OCI-LY1 (cell line): ENCODE measurements around the gene GALNT17.

Source experiments
- H2AFZ ChIP-seq: fragments of 200-600 bp; sonication (generic), shearing (Covaris generic); 2 replicates; pipeline ENCODE4 v1.6.0; 2014; ENCODE audit warnings: antibody characterized with exemption, mild to moderate bottlenecking, low read length
- H3F3A ChIP-seq: fragments of 200-600 bp; sonication (generic), shearing (Covaris generic); 2 replicates; pipeline ENCODE4 v1.6.0; 2014; ENCODE audit warnings: mild to moderate bottlenecking, antibody characterized with exemption, low read length, moderate library complexity; ENCODE audit not compliant: insufficient read depth
- H3K27ac ChIP-seq: fragments of 200-600 bp; sonication (generic); 2 replicates; pipeline ENCODE4 v1.5.1; 2014; ENCODE audit warnings: low read length, mixed run types, mild to moderate bottlenecking, low read depth; ENCODE audit not compliant: poor library complexity, severe bottlenecking
- H3K27me3 ChIP-seq: fragments of 200-600 bp; sonication (generic); 2 replicates; pipeline ENCODE4 v1.6.0; 2014; ENCODE audit warnings: antibody characterized with exemption, mild to moderate bottlenecking, low read length, moderate library complexity; ENCODE audit not compliant: insufficient read depth
- H3K36me3 ChIP-seq: fragments of 200-600 bp; sonication (generic); 2 replicates; pipeline ENCODE4 v1.6.1; 2014; ENCODE audit warnings: mild to moderate bottlenecking, antibody characterized with exemption, low read length, moderate library complexity, mixed read lengths; ENCODE audit not compliant: insufficient read depth
- H3K4me1 ChIP-seq: fragments of 200-600 bp; sonication (generic); 2 replicates; pipeline ENCODE4 v1.5.1; 2014; ENCODE audit warnings: mild to moderate bottlenecking, low read length, moderate library complexity; ENCODE audit not compliant: insufficient read depth, severe bottlenecking
- H3K4me2 ChIP-seq: fragments of 200-600 bp; sonication (generic), shearing (Covaris generic); 2 replicates; pipeline ENCODE4 v1.6.1; 2014; ENCODE audit warnings: low read length
- H3K4me3 ChIP-seq: fragments of 200-600 bp; sonication (generic); 2 replicates; pipeline ENCODE4 v1.5.1; 2014; ENCODE audit warnings: low read length, low read depth, mild to moderate bottlenecking, mixed read lengths; ENCODE audit not compliant: poor library complexity, severe bottlenecking
- H3K79me2 ChIP-seq: fragments of 200-600 bp; shearing (Covaris generic); 2 replicates; pipeline ENCODE4 v1.6.1; 2016; ENCODE audit warnings: mixed run types, low read length, mixed read lengths; ENCODE audit not compliant: insufficient read depth
- H3K9ac ChIP-seq: fragments of 200-600 bp; sonication (generic), shearing (Covaris generic); 2 replicates; pipeline ENCODE4 v1.6.1; 2014; ENCODE audit warnings: mild to moderate bottlenecking, low read length, mixed read lengths
- H3K9me2 ChIP-seq: fragments of 200-600 bp; sonication (generic), shearing (Covaris generic); 2 replicates; pipeline ENCODE4 v1.6.1; 2014; ENCODE audit warnings: low read depth, mild to moderate bottlenecking, low read length, mixed read lengths
- H3K9me3 ChIP-seq: fragments of 200-600 bp; shearing (Covaris generic); 2 replicates; pipeline ENCODE4 v1.6.1; 2014; ENCODE audit warnings: low read length, mixed read lengths
- H4K20me1 ChIP-seq: fragments of 200-600 bp; sonication (generic), shearing (Covaris generic); 2 replicates; pipeline ENCODE4 v1.6.0; 2016; ENCODE audit warnings: mild to moderate bottlenecking, low read length; ENCODE audit not compliant: insufficient read depth
- EZH2 ChIP-seq: fragments of 200-600 bp; sonication (generic), shearing (Covaris generic); IDR thresholded peaks from 2 replicates; pipeline ENCODE4 v1.8.0; 2017; ENCODE audit warnings: borderline replicate concordance, mixed run types, mild to moderate bottlenecking, antibody characterized with exemption, low read length, moderate library complexity, mixed read lengths
- TF ChIP-seq, protein P1 (sequence below): fragments of 200-600 bp; sonication (generic), shearing (Covaris generic); IDR thresholded peaks from 2 replicates; pipeline ENCODE4 v1.5.1; 2017; ENCODE audit warnings: mild to moderate bottlenecking, antibody characterized with exemption, low read length, moderate library complexity, mixed read lengths

Gene GALNT17

DNA sequence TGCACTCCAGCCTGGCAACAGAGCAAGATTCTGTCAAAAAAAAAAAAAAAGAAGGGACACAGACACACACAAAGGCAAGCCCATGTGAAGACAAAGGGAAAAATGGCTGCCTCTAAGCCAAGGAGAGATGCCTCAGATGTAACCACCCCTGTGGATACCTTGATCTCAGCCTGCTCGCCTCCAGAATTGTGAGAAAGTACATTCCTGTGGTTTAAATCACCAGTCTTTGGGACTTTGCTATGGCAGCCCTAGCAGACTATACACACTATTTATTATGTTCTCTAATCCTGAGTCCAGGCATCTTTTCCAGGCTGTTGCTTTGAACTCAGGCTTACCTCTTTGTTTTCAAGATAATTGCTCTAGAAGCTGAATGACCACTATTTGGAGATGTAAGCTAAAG is 494.3 kb downstream of the GALNT17 start:
- Histone ChIP-seq H3K9me2 (no peaks in the 10 kb centered on the region), H4K20me1 (no peaks in the 10 kb centered on the region), H3K27me3 (no peaks in the 10 kb centered on the region), H3F3A (no peaks in the 10 kb centered on the region), H2AFZ (no peak overlapping the region), H3K4me1 (no peaks in the 10 kb centered on the region), H3K9ac (no peak overlapping the region), H3K4me2 (no peak overlapping the region), H3K9me3 (no peaks in the 10 kb centered on the region), H3K79me2 (no peaks in the 10 kb centered on the region), H3K36me3 (no peaks in the 10 kb centered on the region), H3K4me3 (no peak overlapping the region), H3K27ac (no peak overlapping the region)
- no peak for TF ChIP-seq EZH2
- TF ChIP-seq, protein P1, sequence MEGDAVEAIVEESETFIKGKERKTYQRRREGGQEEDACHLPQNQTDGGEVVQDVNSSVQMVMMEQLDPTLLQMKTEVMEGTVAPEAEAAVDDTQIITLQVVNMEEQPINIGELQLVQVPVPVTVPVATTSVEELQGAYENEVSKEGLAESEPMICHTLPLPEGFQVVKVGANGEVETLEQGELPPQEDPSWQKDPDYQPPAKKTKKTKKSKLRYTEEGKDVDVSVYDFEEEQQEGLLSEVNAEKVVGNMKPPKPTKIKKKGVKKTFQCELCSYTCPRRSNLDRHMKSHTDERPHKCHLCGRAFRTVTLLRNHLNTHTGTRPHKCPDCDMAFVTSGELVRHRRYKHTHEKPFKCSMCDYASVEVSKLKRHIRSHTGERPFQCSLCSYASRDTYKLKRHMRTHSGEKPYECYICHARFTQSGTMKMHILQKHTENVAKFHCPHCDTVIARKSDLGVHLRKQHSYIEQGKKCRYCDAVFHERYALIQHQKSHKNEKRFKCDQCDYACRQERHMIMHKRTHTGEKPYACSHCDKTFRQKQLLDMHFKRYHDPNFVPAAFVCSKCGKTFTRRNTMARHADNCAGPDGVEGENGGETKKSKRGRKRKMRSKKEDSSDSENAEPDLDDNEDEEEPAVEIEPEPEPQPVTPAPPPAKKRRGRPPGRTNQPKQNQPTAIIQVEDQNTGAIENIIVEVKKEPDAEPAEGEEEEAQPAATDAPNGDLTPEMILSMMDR: no peak

DNA sequence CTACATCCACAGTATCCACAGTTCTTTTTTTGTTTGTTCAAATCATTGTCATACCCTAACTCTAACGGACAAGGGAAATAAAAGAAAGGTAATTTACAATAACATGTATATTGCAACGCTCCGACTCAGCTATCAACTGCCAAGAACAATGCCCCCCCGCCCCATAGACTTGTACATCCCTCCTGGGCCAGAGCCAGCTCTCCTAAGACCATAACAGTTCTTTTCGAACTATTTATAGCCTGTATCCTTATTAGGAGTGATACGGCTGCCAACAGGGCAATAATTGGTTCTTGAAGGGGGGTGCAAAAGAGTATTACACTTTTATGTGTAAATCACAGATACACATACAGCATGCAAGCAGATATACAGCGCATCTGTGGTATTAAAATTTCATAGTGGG is 495.7 kb downstream of the GALNT17 start:
- no peaks in the 10 kb centered on the region for H3K9me2 ChIP-seq
- H3K27me3 ChIP-seq: no peaks in the 10 kb centered on the region
- no peak overlapping the region for H3K4me2 ChIP-seq
- no peaks in the 10 kb centered on the region for H3K4me1 ChIP-seq
- H3K27ac ChIP-seq: no peak overlapping the region
- H3K4me3 ChIP-seq: no peak overlapping the region
- H2AFZ ChIP-seq: no peak overlapping the region
- TF ChIP-seq, protein P1: no peak
- no peak for TF ChIP-seq EZH2
- no peaks in the 10 kb centered on the region for H3K36me3 ChIP-seq
- no peaks in the 10 kb centered on the region for H3K79me2 ChIP-seq
- H4K20me1 ChIP-seq: no peaks in the 10 kb centered on the region
- H3K9me3 ChIP-seq: no peaks in the 10 kb centered on the region
- no peak overlapping the region for H3K9ac ChIP-seq
- no peaks in the 10 kb centered on the region for H3F3A ChIP-seq

DNA sequence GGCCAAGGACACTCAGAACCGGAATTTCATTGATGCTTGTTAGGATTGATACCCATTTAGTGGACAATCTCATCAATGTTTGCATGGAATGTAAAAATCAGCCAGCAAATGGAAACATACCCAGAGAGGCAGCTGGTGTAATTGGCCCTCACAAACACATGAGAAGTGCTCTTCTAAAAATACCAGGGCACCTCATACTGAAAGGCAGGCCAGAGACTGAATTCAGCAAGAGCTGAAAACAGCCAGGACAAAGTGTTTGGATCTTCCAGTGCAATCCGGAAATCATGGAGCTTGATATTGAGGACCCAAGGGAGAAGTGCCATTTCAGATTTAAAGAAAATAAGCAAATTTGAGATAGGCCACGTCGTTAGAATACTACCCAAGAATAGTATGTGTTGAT is 498.6 kb downstream of the GALNT17 start:
- Histone ChIP-seq H4K20me1 (no peaks in the 10 kb centered on the region), H3K4me3 (no peak overlapping the region), H3K9me2 (no peaks in the 10 kb centered on the region), H3K27ac (no peak overlapping the region), H3K79me2 (no peaks in the 10 kb centered on the region), H3K27me3 (no peaks in the 10 kb centered on the region), H3F3A (no peaks in the 10 kb centered on the region), H3K36me3 (no peaks in the 10 kb centered on the region), H3K9ac (no peak overlapping the region), H2AFZ (no peak overlapping the region), H3K4me2 (no peak overlapping the region), H3K4me1 (no peaks in the 10 kb centered on the region), H3K9me3 (no peaks in the 10 kb centered on the region)
- TF ChIP-seq, protein P1: no peak
- no peak for TF ChIP-seq EZH2
